Stimulated activated CD4-positive, alpha-beta T cell treated with anti-CD3 and anti-CD28 coated beads, Interleukin-1b, Interleukin-23, amount 100 ng/mL, for 24 hours (primary cell): Measurements from ENCODE around the gene PRDX2.
"Not testable (repeated sequence)": the region's sequence is repeated elsewhere in the genome, so short reads cannot be mapped to it uniquely, and the experiment has no call there.

ENCODE experiments used
- DNase-seq, 4 experiments: peaks; one replicate each; pipeline ENCODE4 v3.0.0-alpha.2; 2020; ENCODE audit warnings: low read depth in 4 of 4, low spot score in 1 of 4

Gene PRDX2

GRCh38 chr19:12825254-12826131 is 23.9 kb upstream of the PRDX2 start:
- no peak for DNase-seq

- no peak for DNase-seq
Measured at GRCh38 chr19:12821761-12822160, 20.2 kb upstream of the PRDX2 start.

GRCh38 chr19:12817810-12818209 is 16.2 kb upstream of the PRDX2 start:
- DNase-seq = not testable (repeated sequence)

GRCh38 chr19:12817188-12817587 is 15.6 kb upstream of the PRDX2 start:
- not testable (repeated sequence) for DNase-seq

- no peak for DNase-seq
Measured at GRCh38 chr19:12815088-12815487, 13.5 kb upstream of the PRDX2 start.

- DNase-seq = peak in 3 of 4 experiments; percentile 72 to 85 (median 83)
Measured at GRCh38 chr19:12806242-12807081, 4.9 kb upstream of the PRDX2 start, which contains the start of gene RNASEH2A. Gene RNASEH2A (plus strand): TSS chr19:12806584. CDS start chr19:12806674, 90 bp downstream.

- DNase-seq = no peak
Measured at GRCh38 chr19:12804051-12804450, 2.5 kb upstream of the PRDX2 start.

- no peak for DNase-seq
Measured at GRCh38 chr19:12802267-12803106, 887 bp upstream of the PRDX2 start.

GRCh38 chr19:12800923-12801465 is 606 bp downstream of the PRDX2 start:
- no peak for DNase-seq

- DNase-seq = no peak
Measured at GRCh38 chr19:12800466-12800770, 1.2 kb downstream of the PRDX2 start.

- no peak for DNase-seq
Measured at GRCh38 chr19:12799742-12800465, 1.7 kb downstream of the PRDX2 start.

GRCh38 chr19:12797607-12798006 is 4.0 kb downstream of the PRDX2 start:
- DNase-seq = not testable (repeated sequence)

GRCh38 chr19:12797141-12797587 is 4.4 kb downstream of the PRDX2 start:
- DNase-seq = no peak

- DNase-seq = peak in 1 of 4 experiments; percentile 65
Measured at GRCh38 chr19:12796146-12797071, 5.2 kb downstream of the PRDX2 start.

GRCh38 chr19:12794971-12795381 is 6.6 kb downstream of the PRDX2 start:
- no peak for DNase-seq

GRCh38 chr19:12794196-12794941 is 7.2 kb downstream of the PRDX2 start:
- no peak for DNase-seq

- DNase-seq = peak in 3 of 4 experiments; percentile 83 to 90 (median 89)
Measured at GRCh38 chr19:12793290-12794195, 8.1 kb downstream of the PRDX2 start.
